ENCODE data around the gene TPRKB.

GRCh38 chr2:73759285-73759764, 22.2 kb upstream of the TPRKB start:
- TF ChIP-seq CTCF (IDR thresholded peaks at IDR 0.05; ENCODE audit: low read length) (no peak), EZH2 (optimal IDR thresholded peaks at IDR 0.05; ENCODE audit: low read depth, low read length) (no peak), EZH2phosphoT487 (IDR thresholded peaks at IDR 0.05; ENCODE audit: low read length) (no peak)
